ENCODE results near the gene ANAPC7. TPM values are rescaled to one million over a fixed set of nuclear protein-coding genes. Genes with fewer than 3 reads are reported as not detected.
A peak's percentile ranks its signal among the peaks of the same experiment; 100 is the strongest.

ANAPC7 gene
- total and polyA plus RNA-seq, 2 of the 13 experiments (the other 11 are each of a cell fraction or from before 2014, with no cell fraction given) = 40.0 to 69.1 TPM

DNA sequence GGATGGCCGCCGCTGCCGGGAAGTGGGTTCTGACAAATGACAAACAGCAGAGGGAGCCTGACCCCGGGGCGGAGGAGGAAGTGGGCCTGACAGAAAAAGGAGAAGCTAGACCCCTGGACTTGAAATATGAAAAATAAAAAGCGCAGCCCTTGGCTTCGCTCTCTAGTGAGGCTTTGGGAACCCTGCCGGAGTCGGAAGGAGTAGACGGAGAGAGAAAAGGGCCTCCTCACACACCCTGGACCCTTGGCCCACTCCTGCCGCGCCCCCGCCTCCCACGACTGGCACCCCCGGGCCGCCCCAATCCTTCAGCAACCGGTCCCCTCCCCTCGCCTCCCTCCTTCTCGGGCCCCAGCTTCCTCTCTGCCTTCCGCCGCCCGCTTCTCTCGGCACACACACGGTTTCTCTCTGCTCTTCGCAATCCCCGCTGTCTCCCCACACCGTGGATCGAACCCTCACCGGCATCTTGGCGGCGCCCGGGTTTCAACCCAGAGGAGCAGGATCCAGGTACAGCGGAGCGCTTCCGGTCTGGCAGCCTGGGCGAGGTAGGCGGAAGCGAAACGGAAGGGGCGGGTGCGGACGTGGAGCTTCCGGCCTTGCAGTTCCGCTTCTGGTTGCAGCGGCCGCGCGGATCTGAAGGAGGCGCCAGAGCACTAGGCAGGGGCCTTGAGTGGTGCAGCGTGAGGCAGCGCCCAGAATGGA is 46.4 kb upstream of the ANAPC7 start, which contains the start of gene ARPC3 (continued):
- TF ChIP-seq ISL2 (CRISPR knock-in tag; IDR thresholded peaks at IDR 0.05) (0 out of 2 replicates have a peak, but pooled peaks have one; percentile 42), KLF11 (CRISPR knock-in tag; IDR thresholded peaks at IDR 0.05) (no peak), GABPB1 (CRISPR knock-in tag; IDR thresholded peaks at IDR 0.05) (peak; percentile 98), U2AF1 (optimal IDR thresholded peaks at IDR 0.05; ENCODE audit: low read depth, low read length) (no peak), PRPF4 (IDR thresholded peaks at IDR 0.05; ENCODE audit: low read depth, low read length, poor library complexity, severe bottlenecking) (no peak), GATA4 (IDR thresholded peaks at IDR 0.05; ENCODE audit: borderline replicate concordance, low read depth) (no peak), EP300 (IDR thresholded peaks at IDR 0.05; ENCODE audit: low read depth in 2 of 2, low read length in 2 of 2) (0 out of 4 replicates have a peak, but pooled peaks have one; percentile 2 to 19), EP300 (CRISPR knock-in tag; IDR thresholded peaks at IDR 0.05; ENCODE audit: borderline replicate concordance) (no peak), JDP2 (CRISPR knock-in tag; IDR thresholded peaks at IDR 0.05; ENCODE audit: borderline replicate concordance) (no peak), U2AF2 (IDR thresholded peaks at IDR 0.05; ENCODE audit: low read depth, low read length) (no peak), ZNF83 (CRISPR knock-in tag; IDR thresholded peaks at IDR 0.05; ENCODE audit: borderline replicate concordance) (no peak; the same call in 1 of the 2 replicates), FOXA3 (CRISPR knock-in tag; IDR thresholded peaks at IDR 0.05) (peak; percentile 58), HMG20B (CRISPR knock-in tag; conservative IDR thresholded peaks at IDR 0.05) (0 out of 2 replicates have a peak, but pooled peaks have one; percentile 1), MYNN (CRISPR knock-in tag; IDR thresholded peaks at IDR 0.05; ENCODE audit: low read depth) (0 out of 2 replicates have a peak, but pooled peaks have one; percentile 29), ZNF652 (CRISPR knock-in tag; IDR thresholded peaks at IDR 0.05; ENCODE audit: borderline replicate concordance, low read depth) (no peak), EHMT2 (IDR thresholded peaks at IDR 0.05; ENCODE audit: borderline replicate concordance, low read depth, low read length) (no peak), ZBTB8A (CRISPR knock-in tag; IDR thresholded peaks at IDR 0.05; ENCODE audit: borderline replicate concordance, low read depth) (no peak), NBN (conservative IDR thresholded peaks at IDR 0.05) (no peak), ZMAT3 (CRISPR knock-in tag; conservative IDR thresholded peaks at IDR 0.05) (no peak), ZFP62 (CRISPR knock-in tag; IDR thresholded peaks at IDR 0.05) (no peak), THYN1 (CRISPR knock-in tag; IDR thresholded peaks at IDR 0.05; ENCODE audit: borderline replicate concordance, low read depth) (no peak), TARDBP (CRISPR knock-in tag; IDR thresholded peaks at IDR 0.05) (peak; percentile 70)
- TF ChIP-seq, protein P1, sequence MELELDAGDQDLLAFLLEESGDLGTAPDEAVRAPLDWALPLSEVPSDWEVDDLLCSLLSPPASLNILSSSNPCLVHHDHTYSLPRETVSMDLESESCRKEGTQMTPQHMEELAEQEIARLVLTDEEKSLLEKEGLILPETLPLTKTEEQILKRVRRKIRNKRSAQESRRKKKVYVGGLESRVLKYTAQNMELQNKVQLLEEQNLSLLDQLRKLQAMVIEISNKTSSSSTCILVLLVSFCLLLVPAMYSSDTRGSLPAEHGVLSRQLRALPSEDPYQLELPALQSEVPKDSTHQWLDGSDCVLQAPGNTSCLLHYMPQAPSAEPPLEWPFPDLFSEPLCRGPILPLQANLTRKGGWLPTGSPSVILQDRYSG (CRISPR knock-in tag; IDR thresholded peaks at IDR 0.05) = no peak
- TF ChIP-seq, protein P2, sequence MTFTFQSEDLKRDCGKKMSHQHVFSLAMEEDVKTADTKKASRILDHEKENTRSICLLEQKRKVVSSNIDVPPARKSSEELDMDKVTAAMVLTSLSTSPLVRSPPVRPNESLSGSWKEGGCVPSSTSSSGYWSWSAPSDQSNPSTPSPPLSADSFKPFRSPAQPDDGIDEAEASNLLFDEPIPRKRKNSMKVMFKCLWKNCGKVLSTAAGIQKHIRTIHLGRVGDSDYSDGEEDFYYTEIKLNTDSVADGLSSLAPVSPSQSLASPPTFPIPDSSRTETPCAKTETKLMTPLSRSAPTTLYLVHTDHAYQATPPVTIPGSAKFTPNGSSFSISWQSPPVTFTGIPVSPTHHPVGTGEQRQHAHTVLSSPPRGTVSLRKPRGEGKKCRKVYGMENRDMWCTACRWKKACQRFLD (CRISPR knock-in tag; IDR thresholded peaks at IDR 0.05; ENCODE audit: borderline replicate concordance) = no peak
- TF ChIP-seq, protein P3, sequence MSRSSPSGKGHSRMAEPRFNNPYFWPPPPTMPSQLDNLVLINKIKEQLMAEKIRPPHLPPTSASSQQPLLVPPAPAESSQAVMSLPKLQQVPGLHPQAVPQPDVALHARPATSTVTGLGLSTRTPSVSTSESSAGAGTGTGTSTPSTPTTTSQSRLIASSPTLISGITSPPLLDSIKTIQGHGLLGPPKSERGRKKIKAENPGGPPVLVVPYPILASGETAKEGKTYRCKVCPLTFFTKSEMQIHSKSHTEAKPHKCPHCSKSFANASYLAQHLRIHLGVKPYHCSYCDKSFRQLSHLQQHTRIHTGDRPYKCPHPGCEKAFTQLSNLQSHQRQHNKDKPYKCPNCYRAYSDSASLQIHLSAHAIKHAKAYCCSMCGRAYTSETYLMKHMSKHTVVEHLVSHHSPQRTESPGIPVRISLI (CRISPR knock-in tag; IDR thresholded peaks at IDR 0.05; ENCODE audit: borderline replicate concordance) = no peak

All from HepG2 (cell line).